ENCODE measurements around the gene CRIP3. TPM values are rescaled to one million over a fixed set of nuclear protein-coding genes. Genes with fewer than 3 reads are reported as not detected.

CRIP3 gene
- total and polyA plus RNA-seq, 2 of the 13 experiments (the other 11 are each of a cell fraction or from before 2014, with no cell fraction given), result 6.3 to 9.3 TPM

DNA sequence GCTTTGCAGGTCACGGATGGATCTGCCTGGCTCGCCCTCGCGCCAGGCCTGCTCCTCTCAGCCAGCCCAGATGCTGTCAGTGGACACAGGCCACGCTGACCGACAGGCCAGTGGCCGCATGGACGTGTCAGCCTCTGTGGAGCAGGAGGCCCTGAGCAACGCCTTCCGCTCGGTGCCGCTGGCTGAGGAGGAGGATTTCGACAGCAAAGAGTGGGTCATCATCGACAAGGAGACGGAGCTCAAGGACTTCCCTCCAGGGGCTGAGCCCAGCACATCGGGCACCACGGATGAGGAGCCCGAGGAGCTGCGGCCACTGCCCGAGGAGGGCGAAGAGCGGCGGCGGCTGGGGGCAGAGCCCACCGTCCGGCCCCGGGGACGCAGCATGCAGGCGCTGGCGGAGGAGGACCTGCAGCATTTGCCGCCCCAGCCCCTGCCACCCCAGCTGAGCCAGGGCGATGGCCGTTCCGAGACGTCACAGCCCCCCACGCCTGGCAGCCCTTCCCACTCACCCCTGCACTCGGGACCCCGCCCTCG lies 45.8 kb downstream of the CRIP3 start:
- Histone ChIP-seq H3K4me2 (ENCODE audit: low read depth, low read length) (peak overlapping the region; percentile 51; the same call in 1 of the 2 replicates), H3K27ac (ENCODE audit: extremely low read length, insufficient read depth, low read length) (no peak overlapping the region), H3K79me2 (ENCODE audit: insufficient read depth, low read length) (no peaks in the 10 kb centered on the region), H3K4me3 (replicated peaks in 1 of 3; ENCODE audit: insufficient read depth in 1 of 3, low read depth in 2 of 3, low read length in 3 of 3) (no peak overlapping the region; a peak in 1 of 6 replicates), H3K4me1 (ENCODE audit: insufficient read depth, low read length) (peaks cover 76% of the 10 kb centered on the region), H3K9ac (ENCODE audit: insufficient read depth, low read depth, low read length) (no peak overlapping the region), H3K27me3 (ENCODE audit: control insufficient read depth in 1 of 2, insufficient read depth in 2 of 2, low read length in 2 of 2) (peaks cover 0 to 8% of the 10 kb centered on the region in 2 experiments; a peak in 2 of 5 replicates), H4K20me1 (ENCODE audit: insufficient read depth, low read length) (no peaks in the 10 kb centered on the region), H3K36me3 (replicated peaks in 1 of 2; ENCODE audit: control insufficient read depth in 1 of 2, insufficient read depth in 2 of 2, low read length in 2 of 2) (no peaks in the 10 kb centered on the region), H2AFZ (ENCODE audit: low read length) (no peak overlapping the region), H3K9me3 (ENCODE audit: low read length) (no peaks in the 10 kb centered on the region)
- ChIA-PET CTCF (ENCODE audit: low intra/inter-chr PET ratio, low total read pairs) (interaction anchor here (0.7 to 5.0 kb wide), 5 partner anchors 24 to 191 kb away, joined by 3 to 79 read pairs (median 23); partner anchors contain the start of gene DNPH1), POLR2A (interaction anchor here (0.8 to 20.0 kb wide), 10 partner anchors 15 to 96 kb away, joined by 3 to 314 read pairs (median 4); partner anchors contain the start of genes DNPH1 and SLC22A7)
- intact Hi-C loops (cut with micrococcal nuclease; ENCODE audit: unreplicated experiment) (loop anchor here (1.0 to 10.0 kb wide), 6 partner anchors 24 to 244 kb away; partner anchors contain the start of gene ABCC10), in situ Hi-C loops (cut with HindIII; ENCODE audit: extremely low pct_ligation_motif_present, low pct_unique_long_range_greater_than_20kb) (loop anchor here (5.0 kb wide), 3 partner anchors 69 to 234 kb away; no protein-coding TSS in a partner anchor)
- WGBS (ENCODE audit: low lambda C conversion rate), result 90% methylated on average over 26 of the region's 39 CpGs
- FAIRE-seq (no peak), ATAC-seq (no peak), DNase-seq (ENCODE audit: low spot score) (no peak)
- no TSS peak for BruUV-seq (replicated peaks)
- TF ChIP-seq KDM5B (CRISPR knock-in tag; IDR thresholded peaks at IDR 0.05; ENCODE audit: borderline replicate concordance), result peak; percentile 19; the same call in 1 of the 2 replicates
- no peak for TF ChIP-seq ZBTB7A (CRISPR knock-in tag; IDR thresholded peaks at IDR 0.05)
- TF ChIP-seq GZF1 (CRISPR knock-in tag; IDR thresholded peaks at IDR 0.05), result no peak
- no peak for TF ChIP-seq NR2C2 (CRISPR knock-in tag; IDR thresholded peaks at IDR 0.05; ENCODE audit: borderline replicate concordance)
- no peak for TF ChIP-seq FOXP1 (IDR thresholded peaks at IDR 0.05)
- no peak for TF ChIP-seq FOXP1 (CRISPR knock-in tag; IDR thresholded peaks at IDR 0.05)
- TF ChIP-seq IKZF4 (CRISPR knock-in tag; IDR thresholded peaks at IDR 0.05; ENCODE audit: borderline replicate concordance, low read depth, not compliant biosample characterization), result no peak
- no peak for TF ChIP-seq PTBP1 (IDR thresholded peaks at IDR 0.05; ENCODE audit: low read depth, low read length, poor library complexity, severe bottlenecking)
- TF ChIP-seq GMEB2 (CRISPR knock-in tag; IDR thresholded peaks at IDR 0.05; ENCODE audit: low read depth), result no peak
- TF ChIP-seq HIVEP1 (CRISPR knock-in tag; IDR thresholded peaks at IDR 0.05), result peak; percentile 20
- peak; percentile 48; the same call in 1 of the 2 replicates for TF ChIP-seq ZNF768 (CRISPR knock-in tag; IDR thresholded peaks at IDR 0.05)
- TF ChIP-seq HES4 (CRISPR knock-in tag; IDR thresholded peaks at IDR 0.05; ENCODE audit: borderline replicate concordance), result peak; percentile 31; the same call in 1 of the 2 replicates
- no peak for TF ChIP-seq SIN3A (IDR thresholded peaks at IDR 0.05; ENCODE audit: borderline replicate concordance, low read depth, low read length)
- TF ChIP-seq RAD51 (IDR thresholded peaks at IDR 0.05; ENCODE audit: borderline replicate concordance), result no peak
- 0 out of 2 replicates have a peak, but pooled peaks have one; percentile 38 for TF ChIP-seq ZNF777 (CRISPR knock-in tag; IDR thresholded peaks at IDR 0.05)
- no peak for TF ChIP-seq PAX8 (CRISPR knock-in tag; IDR thresholded peaks at IDR 0.05; ENCODE audit: borderline replicate concordance)
- TF ChIP-seq HDAC1 (CRISPR knock-in tag; IDR thresholded peaks at IDR 0.05), result no peak
- 0 out of 2 replicates have a peak, but pooled peaks have one; percentile 72 for TF ChIP-seq ZNF235 (CRISPR knock-in tag; IDR thresholded peaks at IDR 0.05; ENCODE audit: borderline replicate concordance)
- TF ChIP-seq ZNF430 (CRISPR knock-in tag; IDR thresholded peaks at IDR 0.05), result no peak
- no peak for TF ChIP-seq XBP1 (CRISPR knock-in tag; IDR thresholded peaks at IDR 0.05)
- no peak for TF ChIP-seq ZNF687 (CRISPR knock-in tag; IDR thresholded peaks at IDR 0.05)
